WTC11 (cell line): ENCODE data around the gene LRMDA. TPM values are rescaled to one million over a fixed set of nuclear protein-coding genes. Genes with fewer than 3 reads are reported as not detected.

ENCODE experiments used
- ATAC-seq: fragments of 200-7000 bp; cut with Tn5 transposase; 2 replicates; pipeline ENCODE4 v1.10.0; 2021; ENCODE audit warnings: mild to moderate bottlenecking, moderate library complexity
- CTCF ChIA-PET: fragments of 300-600 bp; sonication (Branson Sonifier 250); formaldehyde crosslinking; loops from one replicate; lab custom pipeline; 2021; ENCODE audit warnings: antibody characterized with exemption; lab: Charles Lee
- POLR2A ChIA-PET: fragments of 350-600 bp; sonication (Branson Sonifier 250); formaldehyde crosslinking; loops from one replicate; lab custom pipeline; 2021; ENCODE audit warnings: antibody characterized with exemption; lab: Charles Lee
- DNase-seq: peaks from one replicate; pipeline ENCODE4 v3.0.0; 2021; ENCODE audit warnings: low spot score
- H3K27ac Mint-ChIP-seq: 2 replicates; pipeline ENCODE4 v1.8.0; 2021; ENCODE audit warnings: mixed read lengths
- H3K27me3 Mint-ChIP-seq: 2 replicates; pipeline ENCODE4 v1.8.0; 2021; ENCODE audit warnings: low read depth, mild to moderate bottlenecking, moderate library complexity, mixed read lengths
- H3K36me3 Mint-ChIP-seq: 2 replicates; pipeline ENCODE4 v1.8.0; 2021; ENCODE audit warnings: mixed read lengths
- H3K4me1 Mint-ChIP-seq: 2 replicates; pipeline ENCODE4 v1.8.0; 2022; ENCODE audit warnings: mixed read lengths
- H3K4me3 Mint-ChIP-seq: 2 replicates; pipeline ENCODE4 v1.8.0; 2021; ENCODE audit warnings: mild to moderate bottlenecking, moderate library complexity, mixed read lengths
- H3K9me3 Mint-ChIP-seq: 2 replicates; pipeline ENCODE4 v1.8.0; 2021; ENCODE audit warnings: mixed read lengths
- AR ChIP-seq: fragments of 250-450 bp; sonication (Bioruptor Pico); IDR thresholded peaks from 2 replicates; pipeline ENCODE4 v1.9.0; 2021; ENCODE audit warnings: mild to moderate bottlenecking
- ATF6 ChIP-seq: sonication (generic); formaldehyde crosslinking; IDR thresholded peaks from 2 replicates; pipeline ENCODE4 v1.8.1; 2023; ENCODE audit warnings: mild to moderate bottlenecking, missing genetic modification reagents
- CTCF ChIP-seq: fragments of 200-600 bp; IDR thresholded peaks from 2 replicates; pipeline ENCODE4 v1.8.0; 2022; ENCODE audit warnings: antibody characterized with exemption
- E2F4 ChIP-seq: sonication (generic); formaldehyde crosslinking; IDR thresholded peaks from 2 replicates; pipeline ENCODE4 v1.8.1; 2022; ENCODE audit warnings: low read depth, mild to moderate bottlenecking, moderate library complexity, missing genetic modification reagents, borderline replicate concordance
- FOXK1 ChIP-seq: sonication (generic); formaldehyde crosslinking; IDR thresholded peaks from 2 replicates; pipeline ENCODE4 v1.8.0; 2022; ENCODE audit warnings: mild to moderate bottlenecking, moderate library complexity, missing genetic modification reagents
- MLX ChIP-seq: sonication (generic); formaldehyde crosslinking; IDR thresholded peaks from 2 replicates; pipeline ENCODE4 v1.8.1; 2023; ENCODE audit warnings: mild to moderate bottlenecking, missing genetic modification reagents, moderate library complexity
- NFYB ChIP-seq: sonication (generic); formaldehyde crosslinking; conservative IDR thresholded peaks from 2 replicates; pipeline ENCODE4 v1.8.0; 2022; ENCODE audit warnings: low read depth, missing genetic modification reagents
- NR3C1 ChIP-seq: sonication (generic); formaldehyde crosslinking; conservative IDR thresholded peaks from 2 replicates; pipeline ENCODE4 v1.8.1; 2023; ENCODE audit warnings: low read depth, mild to moderate bottlenecking, missing genetic modification reagents
- TP53 ChIP-seq: sonication (generic); formaldehyde crosslinking; IDR thresholded peaks from 2 replicates; pipeline ENCODE4 v1.8.1; 2023; ENCODE audit warnings: mild to moderate bottlenecking, missing genetic modification reagents
- ZNF219 ChIP-seq: sonication (generic); formaldehyde crosslinking; IDR thresholded peaks from 2 replicates; pipeline ENCODE4 v1.8.0; 2023; ENCODE audit warnings: missing genetic modification reagents, mild to moderate bottlenecking, borderline replicate concordance
- ZNF263 ChIP-seq: sonication (generic); formaldehyde crosslinking; IDR thresholded peaks from 2 replicates; pipeline ENCODE4 v1.8.1; 2022; ENCODE audit warnings: low read depth, mild to moderate bottlenecking, moderate library complexity, missing genetic modification reagents
- ZNF396 ChIP-seq: fragments of 250-450 bp; sonication (Bioruptor Pico); IDR thresholded peaks from 2 replicates; pipeline ENCODE4 v1.8.0; 2021; ENCODE audit warnings: mild to moderate bottlenecking, moderate library complexity, borderline replicate concordance
- ZNF532 ChIP-seq: fragments of 250-450 bp; sonication (Bioruptor Pico); IDR thresholded peaks from 2 replicates; pipeline ENCODE4 v1.9.0; 2021; ENCODE audit warnings: mild to moderate bottlenecking, borderline replicate concordance
- total RNA-seq: library from RNA; stranded (reverse); gene quantifications from 3 replicates; pipeline ENCODE4 v1.2.3, GENCODE V29; 2021

The LRMDA gene
- total RNA-seq, 1 experiment from 2014 or later, result 0.92 TPM

- Mint-ChIP-seq H3K27me3 (peaks cover 3% of the 10 kb centered on the region; the same call in 1 of the 2 replicates), H3K9me3 (peaks cover 5% of the 10 kb centered on the region; the same call in 1 of the 2 replicates), H3K4me3 (no peak overlapping the region), H3K36me3 (no peaks in the 10 kb centered on the region), H3K27ac (no peak overlapping the region), H3K4me1 (peaks cover 14% of the 10 kb centered on the region)
- TF ChIP-seq FOXK1, result no peak
- no peak for TF ChIP-seq E2F4 (CRISPR knock-in tag)
- no peak for TF ChIP-seq ZNF396 (CRISPR knock-in tag)
- DNase-seq (no peak), ATAC-seq (no peak)
- ChIA-PET CTCF (no interaction called here), POLR2A (no interaction called here)
These were observed 920.9 kb downstream of the LRMDA start for GRCh38 chr10:76352300-76352699.

GRCh38 chr10:76353237-76353851 lies 921.9 kb downstream of the LRMDA start:
- H3K36me3 Mint-ChIP-seq, result no peaks in the 10 kb centered on the region
- H3K27ac Mint-ChIP-seq, result no peak overlapping the region
- ChIA-PET CTCF (no interaction called here), POLR2A (no interaction called here)
- peaks cover 3% of the 10 kb centered on the region; the same call in 1 of the 2 replicates for H3K27me3 Mint-ChIP-seq
- H3K4me3 Mint-ChIP-seq, result no peak overlapping the region
- ATAC-seq (no peak), DNase-seq (no peak)
- no peak for TF ChIP-seq MLX (CRISPR knock-in tag)
- TF ChIP-seq AR (CRISPR knock-in tag), result no peak
- TF ChIP-seq ATF6 (CRISPR knock-in tag), result no peak
- TF ChIP-seq ZNF263 (CRISPR knock-in tag), result no peak
- no peak for TF ChIP-seq CTCF
- no peak for TF ChIP-seq TP53 (CRISPR knock-in tag)
- no peak for TF ChIP-seq NR3C1 (CRISPR knock-in tag)
- TF ChIP-seq NFYB, result no peak
- no peak for TF ChIP-seq ZNF219 (CRISPR knock-in tag)
- TF ChIP-seq ZNF532 (CRISPR knock-in tag), result no peak
- peaks cover 5% of the 10 kb centered on the region; the same call in 1 of the 2 replicates for H3K9me3 Mint-ChIP-seq
- H3K4me1 Mint-ChIP-seq, result peaks cover 23% of the 10 kb centered on the region
